Measurements from ENCODE around the gene EPB41. TPM values are rescaled to one million over a fixed set of nuclear protein-coding genes. Genes with fewer than 3 reads are reported as not detected.

The EPB41 gene
- total and polyA plus RNA-seq, 9 of the 15 experiments (the other 6 are each of a cell fraction or from before 2014, with no cell fraction given): 3.7 to 213 (median 141) TPM

DNA sequence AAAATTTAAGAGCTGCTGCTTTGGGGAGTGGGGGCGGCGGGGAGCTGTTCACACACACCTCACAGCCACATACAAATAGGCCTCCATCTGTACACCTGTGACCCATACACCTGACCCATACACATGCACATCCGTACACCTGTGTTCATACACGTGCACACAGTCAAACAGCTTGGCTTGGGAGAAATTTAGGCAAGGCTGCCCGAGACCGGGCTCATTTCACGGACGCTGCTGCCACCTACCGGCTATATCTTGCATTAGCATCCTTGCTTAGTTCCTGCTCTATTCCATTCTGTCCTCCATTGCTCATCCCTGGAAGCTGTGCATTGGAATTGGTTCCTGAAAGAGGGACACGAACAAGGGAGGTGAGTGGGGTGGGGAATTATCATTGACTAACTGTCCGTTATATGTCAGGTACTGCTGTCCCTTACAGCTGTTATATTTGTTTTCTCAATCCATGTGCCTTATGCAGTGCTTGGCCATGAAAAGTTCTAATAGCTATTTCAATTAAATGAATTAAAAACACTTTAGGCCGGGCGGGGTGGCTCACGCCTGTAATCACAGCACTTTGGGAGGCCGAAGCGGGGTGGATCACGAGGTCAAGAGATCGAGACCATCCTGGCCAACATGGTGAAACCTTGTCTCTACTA lies 37.1 kb upstream of the EPB41 start (continued):
- TF ChIP-seq, protein P1, sequence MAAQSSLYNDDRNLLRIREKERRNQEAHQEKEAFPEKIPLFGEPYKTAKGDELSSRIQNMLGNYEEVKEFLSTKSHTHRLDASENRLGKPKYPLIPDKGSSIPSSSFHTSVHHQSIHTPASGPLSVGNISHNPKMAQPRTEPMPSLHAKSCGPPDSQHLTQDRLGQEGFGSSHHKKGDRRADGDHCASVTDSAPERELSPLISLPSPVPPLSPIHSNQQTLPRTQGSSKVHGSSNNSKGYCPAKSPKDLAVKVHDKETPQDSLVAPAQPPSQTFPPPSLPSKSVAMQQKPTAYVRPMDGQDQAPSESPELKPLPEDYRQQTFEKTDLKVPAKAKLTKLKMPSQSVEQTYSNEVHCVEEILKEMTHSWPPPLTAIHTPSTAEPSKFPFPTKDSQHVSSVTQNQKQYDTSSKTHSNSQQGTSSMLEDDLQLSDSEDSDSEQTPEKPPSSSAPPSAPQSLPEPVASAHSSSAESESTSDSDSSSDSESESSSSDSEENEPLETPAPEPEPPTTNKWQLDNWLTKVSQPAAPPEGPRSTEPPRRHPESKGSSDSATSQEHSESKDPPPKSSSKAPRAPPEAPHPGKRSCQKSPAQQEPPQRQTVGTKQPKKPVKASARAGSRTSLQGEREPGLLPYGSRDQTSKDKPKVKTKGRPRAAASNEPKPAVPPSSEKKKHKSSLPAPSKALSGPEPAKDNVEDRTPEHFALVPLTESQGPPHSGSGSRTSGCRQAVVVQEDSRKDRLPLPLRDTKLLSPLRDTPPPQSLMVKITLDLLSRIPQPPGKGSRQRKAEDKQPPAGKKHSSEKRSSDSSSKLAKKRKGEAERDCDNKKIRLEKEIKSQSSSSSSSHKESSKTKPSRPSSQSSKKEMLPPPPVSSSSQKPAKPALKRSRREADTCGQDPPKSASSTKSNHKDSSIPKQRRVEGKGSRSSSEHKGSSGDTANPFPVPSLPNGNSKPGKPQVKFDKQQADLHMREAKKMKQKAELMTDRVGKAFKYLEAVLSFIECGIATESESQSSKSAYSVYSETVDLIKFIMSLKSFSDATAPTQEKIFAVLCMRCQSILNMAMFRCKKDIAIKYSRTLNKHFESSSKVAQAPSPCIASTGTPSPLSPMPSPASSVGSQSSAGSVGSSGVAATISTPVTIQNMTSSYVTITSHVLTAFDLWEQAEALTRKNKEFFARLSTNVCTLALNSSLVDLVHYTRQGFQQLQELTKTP (IDR thresholded peaks at IDR 0.05; ENCODE audit: low read depth in 1 of 2, partially characterized antibody in 2 of 2): peak in 1 of 2 experiments; percentile 60
- no peak for TF ChIP-seq TAF15 (IDR thresholded peaks at IDR 0.05; ENCODE audit: low read depth, low read length)
- TF ChIP-seq ZNF140 (CRISPR knock-in tag; IDR thresholded peaks at IDR 0.05): no peak
- no peak for TF ChIP-seq ZNF41 (CRISPR knock-in tag; conservative IDR thresholded peaks at IDR 0.05)
- TF ChIP-seq ZNF24 (IDR thresholded peaks at IDR 0.05): peak; percentile 52; the same call in 1 of the 2 replicates
- TF ChIP-seq, protein P2, sequence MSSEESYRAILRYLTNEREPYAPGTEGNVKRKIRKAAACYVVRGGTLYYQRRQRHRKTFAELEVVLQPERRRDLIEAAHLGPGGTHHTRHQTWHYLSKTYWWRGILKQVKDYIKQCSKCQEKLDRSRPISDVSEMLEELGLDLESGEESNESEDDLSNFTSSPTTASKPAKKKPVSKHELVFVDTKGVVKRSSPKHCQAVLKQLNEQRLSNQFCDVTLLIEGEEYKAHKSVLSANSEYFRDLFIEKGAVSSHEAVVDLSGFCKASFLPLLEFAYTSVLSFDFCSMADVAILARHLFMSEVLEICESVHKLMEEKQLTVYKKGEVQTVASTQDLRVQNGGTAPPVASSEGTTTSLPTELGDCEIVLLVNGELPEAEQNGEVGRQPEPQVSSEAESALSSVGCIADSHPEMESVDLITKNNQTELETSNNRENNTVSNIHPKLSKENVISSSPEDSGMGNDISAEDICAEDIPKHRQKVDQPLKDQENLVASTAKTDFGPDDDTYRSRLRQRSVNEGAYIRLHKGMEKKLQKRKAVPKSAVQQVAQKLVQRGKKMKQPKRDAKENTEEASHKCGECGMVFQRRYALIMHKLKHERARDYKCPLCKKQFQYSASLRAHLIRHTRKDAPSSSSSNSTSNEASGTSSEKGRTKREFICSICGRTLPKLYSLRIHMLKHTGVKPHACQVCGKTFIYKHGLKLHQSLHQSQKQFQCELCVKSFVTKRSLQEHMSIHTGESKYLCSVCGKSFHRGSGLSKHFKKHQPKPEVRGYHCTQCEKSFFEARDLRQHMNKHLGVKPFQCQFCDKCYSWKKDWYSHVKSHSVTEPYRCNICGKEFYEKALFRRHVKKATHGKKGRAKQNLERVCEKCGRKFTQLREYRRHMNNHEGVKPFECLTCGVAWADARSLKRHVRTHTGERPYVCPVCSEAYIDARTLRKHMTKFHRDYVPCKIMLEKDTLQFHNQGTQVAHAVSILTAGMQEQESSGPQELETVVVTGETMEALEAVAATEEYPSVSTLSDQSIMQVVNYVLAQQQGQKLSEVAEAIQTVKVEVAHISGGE (CRISPR knock-in tag; IDR thresholded peaks at IDR 0.05): no peak
- no peak for TF ChIP-seq SNRNP70 (optimal IDR thresholded peaks at IDR 0.05; ENCODE audit: low read depth, low read length)
- no peak for TF ChIP-seq YBX1 (IDR thresholded peaks at IDR 0.05)
- TF ChIP-seq, protein P3, sequence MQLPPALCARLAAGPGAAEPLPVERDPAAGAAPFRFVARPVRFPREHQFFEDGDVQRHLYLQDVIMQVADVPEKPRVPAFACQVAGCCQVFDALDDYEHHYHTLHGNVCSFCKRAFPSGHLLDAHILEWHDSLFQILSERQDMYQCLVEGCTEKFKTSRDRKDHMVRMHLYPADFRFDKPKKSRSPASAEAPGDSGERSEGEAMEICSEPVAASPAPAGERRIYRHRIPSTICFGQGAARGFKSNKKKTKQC (CRISPR knock-in tag; IDR thresholded peaks at IDR 0.05): no peak
- TF ChIP-seq ZNF830 (CRISPR knock-in tag; IDR thresholded peaks at IDR 0.05): no peak
- TF ChIP-seq RBM39 (optimal IDR thresholded peaks at IDR 0.05; ENCODE audit: low read depth, low read length): no peak
- peak; percentile 53 for TF ChIP-seq BRD9 (IDR thresholded peaks at IDR 0.05; ENCODE audit: low read depth, partially characterized antibody)
- peak in 1 of 2 experiments; percentile 67; a peak in 1 of 4 replicates for TF ChIP-seq SIN3A (IDR thresholded peaks at IDR 0.05; ENCODE audit: borderline replicate concordance in 2 of 2, control insufficient read depth in 1 of 2, low read depth in 2 of 2, low read length in 2 of 2)
- TF ChIP-seq, protein P4, sequence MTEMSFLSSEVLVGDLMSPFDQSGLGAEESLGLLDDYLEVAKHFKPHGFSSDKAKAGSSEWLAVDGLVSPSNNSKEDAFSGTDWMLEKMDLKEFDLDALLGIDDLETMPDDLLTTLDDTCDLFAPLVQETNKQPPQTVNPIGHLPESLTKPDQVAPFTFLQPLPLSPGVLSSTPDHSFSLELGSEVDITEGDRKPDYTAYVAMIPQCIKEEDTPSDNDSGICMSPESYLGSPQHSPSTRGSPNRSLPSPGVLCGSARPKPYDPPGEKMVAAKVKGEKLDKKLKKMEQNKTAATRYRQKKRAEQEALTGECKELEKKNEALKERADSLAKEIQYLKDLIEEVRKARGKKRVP (CRISPR knock-in tag; IDR thresholded peaks at IDR 0.05): no peak
- TF ChIP-seq ZBTB1 (CRISPR knock-in tag; IDR thresholded peaks at IDR 0.05; ENCODE audit: borderline replicate concordance, low read depth): no peak
- TF ChIP-seq, protein P5, sequence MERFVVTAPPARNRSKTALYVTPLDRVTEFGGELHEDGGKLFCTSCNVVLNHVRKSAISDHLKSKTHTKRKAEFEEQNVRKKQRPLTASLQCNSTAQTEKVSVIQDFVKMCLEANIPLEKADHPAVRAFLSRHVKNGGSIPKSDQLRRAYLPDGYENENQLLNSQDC (CRISPR knock-in tag; IDR thresholded peaks at IDR 0.05): no peak
- no peak for TF ChIP-seq CCNT2 (IDR thresholded peaks at IDR 0.05; ENCODE audit: borderline replicate concordance, extremely low read depth, insufficient read length, low read depth, low read length)
- TF ChIP-seq LARP7 (IDR thresholded peaks at IDR 0.05): no peak
